HG02763 (cell line): Measurements from ENCODE around the gene PARD6B.

Experiments used
- ATAC-seq: cut with Tn5 transposase; IDR thresholded peaks from one replicate; pipeline ENCODE4 v1.9.1; 2021; ENCODE audit warnings: mild to moderate bottlenecking, moderate library complexity; ENCODE audit not compliant: unreplicated experiment

The PARD6B gene

DNA sequence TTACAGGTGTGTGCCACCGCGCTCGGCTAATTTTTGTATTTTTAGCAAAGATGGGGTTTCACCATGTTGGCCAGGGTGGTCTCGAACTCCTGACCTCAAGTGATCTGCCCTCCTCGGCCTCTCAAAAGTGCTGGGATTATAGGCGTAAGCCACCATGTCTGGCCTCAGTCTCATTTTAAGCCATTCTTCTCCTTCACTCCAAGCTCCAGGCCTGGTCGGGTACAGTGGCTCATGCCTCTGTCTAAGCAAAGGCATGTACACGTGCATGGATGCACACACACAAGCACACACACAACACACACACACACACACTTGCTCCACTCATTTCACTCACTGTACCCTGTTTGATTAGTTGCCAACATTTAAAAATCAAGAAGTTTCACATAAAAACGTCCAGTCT lies 7.7 kb upstream of the PARD6B start:
- no peak for ATAC-seq

DNA sequence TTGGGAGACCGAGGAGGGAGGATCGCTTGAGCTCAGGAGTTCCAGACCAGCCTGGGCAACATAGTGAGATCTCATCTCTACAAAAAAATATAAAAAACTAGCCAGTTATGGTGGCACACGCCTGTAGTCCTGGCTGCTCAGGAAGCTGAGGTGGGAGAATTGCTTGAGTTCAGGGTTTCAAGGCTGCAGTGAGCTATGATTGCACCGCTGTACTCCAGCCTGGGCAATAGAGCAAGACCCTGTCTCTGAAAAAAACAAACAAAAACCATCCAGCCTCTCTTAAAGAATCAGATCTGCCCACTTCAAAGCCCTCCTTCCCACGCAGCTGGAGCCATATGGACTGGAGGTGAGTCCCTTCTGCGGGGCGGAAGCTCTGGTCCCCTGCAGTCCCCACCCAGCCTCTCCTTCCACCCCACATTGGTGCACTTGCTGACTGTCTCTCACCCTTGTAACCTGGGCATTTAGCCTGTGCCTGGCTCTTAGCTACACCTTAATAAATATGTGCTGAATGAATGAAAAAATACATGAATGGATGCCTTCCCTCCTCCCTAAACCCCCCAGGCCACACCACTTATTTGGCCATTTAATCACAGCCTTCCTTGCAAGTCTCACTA lies 7.2 kb upstream of the PARD6B start:
- ATAC-seq: no peak

DNA sequence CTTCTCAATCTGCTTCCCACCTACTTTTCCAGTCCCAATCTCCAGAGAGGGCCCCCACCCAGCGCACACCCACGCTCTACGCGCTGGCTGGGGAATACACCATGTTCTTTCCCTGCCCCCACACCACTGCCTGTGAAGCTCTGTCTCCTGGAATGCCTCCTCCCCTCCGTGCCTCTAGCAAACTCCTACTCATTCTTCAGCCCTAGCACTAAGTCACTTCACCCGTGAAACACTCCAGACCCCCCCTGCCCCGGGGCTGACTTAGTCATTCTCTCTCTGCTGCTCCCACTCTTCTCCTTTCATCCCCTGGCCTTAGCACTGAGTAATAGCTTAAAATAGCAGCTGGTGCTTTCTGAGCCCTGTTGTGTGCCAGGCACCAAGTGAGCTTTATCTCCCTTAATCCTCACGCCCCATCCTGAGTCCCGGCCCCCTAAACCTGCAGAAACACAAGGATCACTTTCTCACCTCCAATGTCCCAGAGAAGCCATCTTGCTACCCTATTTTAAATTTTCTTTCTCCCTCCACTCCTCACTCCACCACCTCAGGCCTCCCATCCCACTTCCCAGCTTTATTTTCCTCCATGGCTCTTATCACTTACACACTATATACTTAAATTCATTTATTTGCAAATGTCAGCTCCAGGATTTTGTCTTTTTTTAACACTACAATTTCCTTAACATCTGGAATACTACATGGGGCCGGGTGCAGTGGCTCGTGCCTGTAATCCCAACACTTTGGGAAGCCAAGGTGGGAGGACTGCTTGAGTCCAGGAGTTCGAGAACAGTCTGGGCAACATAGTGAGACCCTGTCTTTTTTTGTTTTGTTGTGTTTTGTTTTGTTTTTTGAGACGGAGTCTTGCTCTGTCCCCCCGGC lies 6.3 kb upstream of the PARD6B start:
- ATAC-seq: no peak

DNA sequence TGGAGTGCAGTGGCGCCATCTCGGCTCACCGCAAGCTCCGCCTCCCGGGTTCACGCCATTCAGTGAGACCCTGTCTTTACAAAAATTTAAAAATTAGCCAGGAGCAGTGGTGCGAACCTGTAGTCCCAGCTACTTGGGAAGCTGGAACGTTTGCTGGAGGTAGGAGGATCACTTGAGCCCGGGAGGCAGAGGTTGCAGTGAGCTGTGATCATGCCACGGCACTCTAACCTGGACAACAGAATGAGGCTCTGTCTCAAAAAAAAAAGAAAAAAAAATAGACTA lies 5.7 kb upstream of the PARD6B start:
- no peak for ATAC-seq

DNA sequence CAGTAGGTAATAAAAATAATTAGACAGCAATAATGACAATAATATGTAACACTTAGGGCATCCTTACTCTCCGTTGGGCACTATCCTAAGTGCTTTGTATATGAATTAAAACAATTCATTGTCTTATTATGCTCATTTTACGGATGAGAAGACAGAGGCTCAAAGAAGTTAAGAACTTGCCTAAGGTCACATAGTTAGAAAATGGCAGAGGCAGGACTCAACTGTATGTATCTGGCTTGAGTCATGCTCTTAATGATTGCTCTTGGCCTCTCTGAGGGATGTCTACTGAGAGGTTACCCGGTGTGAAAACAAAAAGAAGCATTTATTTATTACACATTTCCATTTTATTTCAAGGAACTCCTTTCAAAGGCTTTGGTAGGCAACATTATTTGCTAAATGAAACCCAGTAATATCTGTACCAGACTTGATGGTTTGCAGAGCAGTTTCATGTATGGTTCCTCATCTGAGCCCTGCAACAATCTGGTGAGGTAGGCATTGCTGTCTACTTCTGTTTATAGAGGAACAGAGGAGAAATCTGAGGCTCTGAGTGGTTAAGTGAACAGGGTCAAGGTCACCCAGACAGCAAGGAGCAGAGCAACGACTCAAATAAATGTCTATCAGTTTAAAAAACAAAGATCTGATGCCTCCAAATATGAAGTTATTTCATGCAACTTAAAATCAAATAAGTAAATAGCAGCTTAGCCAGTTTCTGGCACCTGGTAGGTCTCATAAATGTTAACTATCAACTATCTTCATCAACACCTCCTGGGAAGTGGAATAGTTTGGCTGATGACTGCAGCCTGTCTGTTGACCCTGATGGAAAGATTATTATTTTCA lies 4.2 kb upstream of the PARD6B start:
- no peak for ATAC-seq

DNA sequence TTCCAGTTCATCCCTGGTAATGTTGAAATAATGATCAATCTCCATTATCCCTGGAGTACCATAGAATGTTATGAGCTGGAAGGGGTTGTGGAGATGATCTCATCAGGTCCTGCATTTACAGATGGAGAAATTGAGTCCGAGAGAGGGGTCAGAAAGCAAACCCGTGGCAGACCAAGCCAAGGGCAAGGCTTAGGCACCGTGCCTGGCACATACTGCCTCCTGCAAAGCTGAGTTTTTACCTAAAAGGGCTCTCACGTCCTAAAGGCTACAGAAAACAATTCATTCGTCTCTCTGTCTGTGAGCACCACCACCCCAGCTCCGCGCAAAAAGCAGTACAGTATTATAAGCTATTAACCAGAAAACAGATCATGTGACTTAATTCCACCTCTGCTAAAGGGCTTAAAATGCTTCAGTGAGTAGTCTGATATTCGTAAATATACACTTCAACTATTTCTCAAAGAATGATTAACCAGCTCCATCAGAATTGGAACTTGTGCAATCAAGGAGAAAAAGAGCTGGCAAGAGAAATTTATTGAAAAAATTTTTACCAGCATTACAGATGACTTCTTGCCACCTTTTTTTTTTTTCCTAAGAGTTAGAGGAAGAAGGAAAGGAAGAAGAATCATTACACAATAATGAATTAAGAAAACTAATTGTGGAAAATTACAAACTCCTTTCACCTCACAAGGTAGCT lies 3.4 kb upstream of the PARD6B start:
- no peak for ATAC-seq

DNA sequence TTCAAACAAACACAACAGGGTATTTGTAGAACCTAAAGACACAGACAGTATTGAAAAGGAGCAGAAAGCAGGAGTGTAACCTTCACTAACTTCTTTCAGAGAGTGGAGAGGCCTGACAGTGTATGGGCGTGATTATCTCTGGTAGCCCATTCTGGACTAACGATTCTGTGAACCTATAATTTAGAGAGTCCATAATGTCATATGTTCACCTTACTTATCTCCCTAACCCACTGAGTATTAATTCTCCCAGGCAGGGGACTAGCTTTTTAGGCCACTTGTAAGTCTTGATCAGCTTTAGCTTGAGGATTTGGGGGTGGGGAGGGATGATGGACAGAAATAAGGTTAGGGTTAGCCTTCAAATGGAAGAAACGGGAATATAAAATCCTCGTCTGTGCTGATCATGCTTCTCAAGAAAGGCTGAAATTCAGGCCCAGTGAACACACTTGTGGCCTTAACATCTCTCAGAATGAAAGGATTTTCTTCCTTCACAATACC lies 2.8 kb upstream of the PARD6B start:
- no peak for ATAC-seq

DNA sequence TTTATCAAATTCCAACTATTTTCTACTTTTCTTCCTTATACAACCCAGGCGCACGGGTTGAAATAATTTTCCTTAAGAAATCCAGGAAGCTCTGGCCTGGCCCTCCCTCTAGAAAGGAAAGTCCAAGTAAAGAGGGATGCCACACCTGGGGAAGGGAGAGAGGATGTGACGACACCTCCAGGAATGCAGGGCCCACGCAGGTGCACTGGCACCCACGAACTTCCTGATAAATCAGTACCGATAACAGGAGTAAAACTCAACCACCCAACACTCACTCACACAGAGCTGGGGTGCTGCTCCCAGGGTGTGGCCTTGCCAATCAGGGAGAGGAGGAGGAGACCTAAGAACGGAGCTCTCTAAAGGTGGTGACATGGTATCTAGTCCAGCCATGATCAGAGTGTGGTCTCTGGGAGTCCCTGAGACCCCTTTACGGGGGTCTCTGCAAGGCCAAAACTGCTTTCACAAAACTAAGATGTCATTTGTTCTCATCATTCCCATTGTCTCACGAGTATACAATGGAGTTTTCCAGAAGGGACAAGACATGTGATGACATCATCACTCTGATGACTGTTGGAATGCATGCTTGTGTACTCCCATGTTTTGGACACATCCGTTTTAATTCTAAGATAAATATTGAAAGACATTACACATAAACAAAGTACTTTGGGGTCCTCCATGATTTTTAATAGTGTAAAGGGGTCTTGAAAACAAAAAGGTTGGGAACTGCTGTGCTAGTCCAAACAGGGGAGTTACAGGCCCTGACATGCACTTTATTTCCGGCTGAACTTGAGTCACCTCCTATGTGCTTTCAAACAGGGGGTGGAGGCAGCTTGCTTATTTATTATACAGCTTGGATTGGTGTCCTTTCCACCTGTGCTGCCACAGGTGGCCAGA lies 2.2 kb upstream of the PARD6B start:
- no peak for ATAC-seq

DNA sequence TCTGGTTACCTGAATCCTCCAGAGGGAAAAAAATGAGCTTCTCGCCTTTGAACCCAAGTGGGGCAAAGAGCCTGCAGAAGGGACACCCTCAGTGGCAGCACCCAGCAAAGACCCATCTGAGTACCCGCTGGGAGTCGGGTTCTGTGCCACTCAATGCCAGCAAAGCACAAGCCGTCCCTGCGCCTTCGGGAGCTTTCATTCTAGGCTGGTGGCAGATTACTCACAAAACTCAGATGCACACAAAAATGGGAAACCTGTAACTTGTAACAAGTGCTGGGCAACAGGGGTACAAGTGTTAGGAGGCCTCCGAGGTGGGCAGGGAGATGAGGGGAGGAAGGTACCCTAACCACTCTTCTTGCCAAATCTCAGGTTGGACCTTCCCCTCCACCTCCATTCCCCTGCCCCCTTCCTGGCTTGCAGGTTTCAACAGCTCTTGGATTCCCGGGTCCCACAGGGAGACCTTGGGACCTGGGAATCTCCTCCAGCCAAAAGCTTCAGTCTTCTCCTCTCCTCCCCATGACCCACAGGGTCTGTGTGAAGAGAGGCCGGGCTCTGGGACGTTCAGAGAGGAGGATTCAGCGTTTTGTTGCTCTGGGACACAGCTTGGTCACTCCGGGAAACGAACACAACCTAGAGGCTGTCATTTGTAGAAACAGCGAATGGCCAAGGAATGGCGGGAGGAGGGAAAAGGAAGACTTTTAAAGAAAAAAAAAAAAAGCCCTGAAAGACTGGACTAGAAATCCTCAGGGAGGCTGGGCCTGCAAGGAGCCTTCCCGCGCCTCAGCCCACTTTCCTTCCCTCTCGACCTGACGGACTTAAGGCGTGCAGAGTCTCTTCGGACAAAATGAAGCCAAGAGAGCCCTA lies 1.2 kb upstream of the PARD6B start:
- ATAC-seq: no peak

DNA sequence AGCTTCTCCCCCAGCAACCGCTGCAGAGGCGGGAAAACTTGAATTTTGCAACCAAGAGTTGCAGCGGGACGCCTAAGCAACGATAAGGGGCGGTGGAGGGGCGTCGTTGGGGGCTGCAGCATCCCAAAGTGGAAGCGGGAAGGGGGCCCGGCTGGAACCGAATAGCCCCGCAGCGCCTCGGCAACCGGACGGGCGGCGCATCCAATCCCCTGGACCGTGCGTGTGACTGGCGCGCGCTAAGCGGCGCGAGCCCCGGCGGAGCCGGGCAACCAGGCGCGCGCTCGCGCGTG lies 670 bp upstream of the PARD6B start:
- ATAC-seq: no peak

DNA sequence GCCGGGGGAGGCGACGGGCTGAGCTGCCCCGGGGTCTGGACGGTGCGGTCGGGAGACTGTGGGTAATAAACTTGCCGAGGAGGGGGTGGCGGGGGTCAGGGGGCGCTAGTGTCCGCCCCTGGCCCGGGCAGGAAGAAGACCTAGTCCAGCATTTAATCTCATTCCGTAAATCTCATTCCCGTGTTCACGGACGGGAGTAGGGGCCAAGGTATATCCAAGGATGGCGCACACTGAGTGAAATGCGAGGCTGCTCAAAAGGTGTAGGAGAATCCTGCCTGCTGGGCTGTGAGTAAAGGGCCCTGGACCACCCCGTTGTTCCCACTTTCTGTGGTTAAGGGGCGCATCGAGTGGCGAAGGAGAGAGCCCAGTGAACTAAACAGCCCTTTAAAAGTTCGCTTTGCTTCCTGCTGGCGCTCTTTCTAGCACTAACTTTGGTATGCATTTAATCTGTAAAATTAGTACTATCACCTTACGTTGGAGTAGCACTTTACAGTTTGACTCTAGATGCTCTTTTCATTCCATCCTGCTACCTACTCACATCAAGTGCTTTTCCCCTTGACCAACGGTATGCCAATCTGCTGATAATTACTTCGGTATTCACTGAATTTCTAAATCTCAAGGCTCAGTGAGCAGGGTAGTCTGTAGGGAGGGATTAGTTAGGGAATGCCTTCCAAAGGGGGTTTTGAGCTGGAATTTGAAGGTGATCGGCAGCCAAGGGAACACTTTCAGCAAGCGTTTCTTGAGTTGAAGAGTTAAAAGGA lies 730 bp downstream of the PARD6B start:
- ATAC-seq: no peak

DNA sequence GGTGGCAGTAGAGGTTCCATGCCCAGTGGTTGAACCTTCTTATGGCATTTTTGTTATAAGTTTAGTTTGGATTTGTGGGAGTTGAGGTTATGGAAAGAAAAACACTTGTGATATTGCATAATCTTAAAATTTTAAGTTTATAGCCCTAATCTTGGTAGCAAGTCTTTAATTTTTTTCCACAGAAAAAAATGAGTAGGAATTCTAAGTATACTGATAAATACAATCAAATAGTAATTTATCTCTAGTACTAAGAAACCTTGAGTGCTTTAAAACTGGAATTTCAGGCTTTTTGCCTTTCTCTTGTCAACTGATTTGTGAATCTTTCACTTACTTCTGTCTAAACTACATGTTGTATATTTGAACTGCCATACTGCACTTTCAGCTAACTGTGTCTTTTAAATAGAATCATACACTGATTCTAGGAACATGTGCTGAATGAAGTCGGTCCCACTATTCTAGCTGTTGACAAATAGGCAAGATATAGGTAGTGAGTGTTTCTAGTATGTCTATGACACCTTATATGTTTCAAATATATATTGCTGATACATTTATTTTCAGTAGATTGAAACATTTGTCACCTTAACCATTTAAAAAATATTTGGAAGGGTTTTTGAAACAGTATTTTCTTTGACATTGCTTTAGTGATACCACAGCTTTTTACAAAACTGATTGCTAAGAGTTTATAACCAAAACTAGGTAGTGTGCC lies 2.4 kb downstream of the PARD6B start:
- no peak for ATAC-seq

DNA sequence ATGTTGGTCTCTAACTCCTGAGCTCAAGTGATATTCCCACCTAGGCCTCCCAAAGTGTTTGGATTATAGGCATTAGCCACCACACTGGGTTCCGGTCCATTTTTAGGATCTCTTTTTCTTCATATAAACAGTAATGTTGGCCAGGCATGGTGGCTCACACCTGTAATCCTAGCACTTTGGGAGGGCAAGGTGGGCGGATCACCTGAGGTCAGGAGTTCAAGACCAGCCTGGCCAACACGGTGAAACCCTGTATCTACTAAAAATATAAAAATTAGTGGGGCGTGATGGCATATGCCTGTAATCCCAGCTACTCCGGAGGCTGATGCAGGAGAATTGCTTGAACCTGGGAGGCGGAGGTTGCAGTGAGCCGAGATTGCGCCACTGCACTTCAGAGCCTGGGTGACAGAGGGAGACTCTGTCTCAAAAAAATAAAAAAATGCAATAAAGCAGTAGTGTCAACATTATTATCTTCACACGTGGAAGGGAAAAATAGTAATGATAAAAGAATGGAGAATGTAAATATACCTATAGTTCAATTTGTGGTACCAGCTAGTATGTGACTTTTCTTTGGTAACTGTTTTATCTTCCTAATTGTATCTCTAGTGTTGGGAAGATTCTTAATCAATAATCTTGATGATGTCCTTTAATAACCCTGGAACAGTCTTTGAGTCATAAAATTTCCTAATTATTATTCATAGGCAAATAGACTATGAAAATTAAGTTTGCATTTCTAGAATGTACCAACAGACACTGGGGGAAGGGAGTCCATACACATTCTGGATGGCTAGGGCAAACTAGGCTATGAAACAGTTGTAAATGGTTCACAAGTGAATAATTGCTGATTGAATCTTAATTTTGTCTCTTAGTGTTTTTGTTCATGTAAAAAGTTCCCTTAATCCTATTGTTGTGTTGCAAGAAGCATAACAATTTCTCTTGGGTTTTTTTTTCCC lies 3.6 kb downstream of the PARD6B start:
- ATAC-seq: no peak

DNA sequence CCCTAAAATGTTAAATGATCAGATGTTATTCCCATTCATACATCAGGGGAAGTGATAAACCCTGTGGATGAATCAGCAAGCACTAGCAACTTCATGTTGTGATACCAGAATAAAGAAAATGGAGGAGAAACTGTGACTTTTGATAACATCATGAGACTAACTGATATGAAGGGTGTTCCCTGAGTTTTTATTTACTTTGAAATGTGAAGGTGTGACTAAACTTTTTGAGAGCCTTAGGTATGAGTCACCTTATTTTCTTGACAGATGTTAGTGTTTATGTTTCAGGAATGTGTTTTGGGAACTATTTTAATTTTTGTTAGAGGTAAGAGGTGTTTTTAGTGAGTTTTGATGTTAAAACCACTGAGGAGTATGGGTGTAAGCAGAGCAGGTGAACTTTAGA lies 4.4 kb downstream of the PARD6B start:
- no peak for ATAC-seq

DNA sequence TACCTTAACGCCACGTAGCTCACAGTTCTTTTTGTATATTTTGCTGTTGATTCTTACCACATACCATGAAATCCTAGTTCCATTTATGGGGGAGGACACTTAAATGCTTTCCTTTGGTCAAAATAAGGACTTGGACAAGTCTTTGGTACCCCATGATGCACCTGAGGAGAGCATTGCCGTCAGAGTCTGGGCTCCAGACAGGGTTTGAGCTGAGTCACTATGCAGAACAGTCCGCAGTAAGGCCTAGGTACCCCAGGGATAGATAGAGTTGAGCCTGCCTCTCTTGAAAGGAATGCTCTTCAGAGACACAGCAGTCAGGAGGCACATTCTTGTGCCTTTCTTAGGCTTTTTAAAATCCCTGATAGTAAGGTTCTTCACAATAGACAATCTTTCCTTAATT lies 6.0 kb downstream of the PARD6B start:
- no peak for ATAC-seq

DNA sequence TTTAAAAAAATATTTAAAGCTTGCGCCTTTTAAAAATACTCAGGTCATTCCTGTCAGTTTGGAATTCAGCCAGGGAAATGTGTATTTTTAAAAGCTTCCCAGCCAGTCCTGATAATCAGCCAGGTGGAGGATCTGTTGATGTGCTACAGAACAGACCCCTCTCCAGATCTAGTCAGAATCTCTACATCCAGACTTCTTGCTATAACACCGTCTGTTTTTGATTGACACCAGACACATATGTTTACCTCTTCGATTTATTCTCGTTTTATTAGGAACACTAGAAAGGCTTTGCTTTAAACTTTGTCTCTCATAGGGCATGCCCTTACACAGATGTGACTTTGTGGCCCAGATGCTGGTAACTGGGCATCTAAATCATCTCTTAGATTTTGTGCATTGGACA lies 11.7 kb downstream of the PARD6B start:
- ATAC-seq: no peak
